WTC11 (cell line): ENCODE results near the gene RBM3. TPM values are rescaled to one million over a fixed set of nuclear protein-coding genes. Genes with fewer than 3 reads are reported as not detected.

Source experiments
- ATAC-seq: fragments of 200-7000 bp; cut with Tn5 transposase; 2 replicates; pipeline ENCODE4 v1.10.0; 2021; ENCODE audit warnings: mild to moderate bottlenecking, moderate library complexity
- CTCF ChIA-PET: fragments of 300-600 bp; sonication (Branson Sonifier 250); formaldehyde crosslinking; loops from one replicate; lab custom pipeline; 2021; ENCODE audit warnings: antibody characterized with exemption; lab: Charles Lee
- POLR2A ChIA-PET: fragments of 350-600 bp; sonication (Branson Sonifier 250); formaldehyde crosslinking; loops from one replicate; lab custom pipeline; 2021; ENCODE audit warnings: antibody characterized with exemption; lab: Charles Lee
- DNase-seq: peaks from one replicate; pipeline ENCODE4 v3.0.0; 2021; ENCODE audit warnings: low spot score
- H3K27ac Mint-ChIP-seq: 2 replicates; pipeline ENCODE4 v1.8.0; 2021; ENCODE audit warnings: mixed read lengths
- H3K27me3 Mint-ChIP-seq: 2 replicates; pipeline ENCODE4 v1.8.0; 2021; ENCODE audit warnings: low read depth, mild to moderate bottlenecking, moderate library complexity, mixed read lengths
- H3K36me3 Mint-ChIP-seq: 2 replicates; pipeline ENCODE4 v1.8.0; 2021; ENCODE audit warnings: mixed read lengths
- H3K4me1 Mint-ChIP-seq: 2 replicates; pipeline ENCODE4 v1.8.0; 2022; ENCODE audit warnings: mixed read lengths
- H3K4me3 Mint-ChIP-seq: 2 replicates; pipeline ENCODE4 v1.8.0; 2021; ENCODE audit warnings: mild to moderate bottlenecking, moderate library complexity, mixed read lengths
- H3K9me3 Mint-ChIP-seq: 2 replicates; pipeline ENCODE4 v1.8.0; 2021; ENCODE audit warnings: mixed read lengths
- GABPB1 ChIP-seq: sonication (generic); formaldehyde crosslinking; IDR thresholded peaks from 2 replicates; pipeline ENCODE4 v1.8.1; 2023; ENCODE audit warnings: mild to moderate bottlenecking, missing genetic modification reagents
- IRF2 ChIP-seq: sonication (generic); formaldehyde crosslinking; IDR thresholded peaks from 2 replicates; pipeline ENCODE4 v1.8.0; 2022; ENCODE audit warnings: low read depth, missing genetic modification reagents, borderline replicate concordance
- NFATC4 ChIP-seq: fragments of 250-450 bp; sonication (Bioruptor Pico); IDR thresholded peaks from 2 replicates; pipeline ENCODE4 v1.9.0; 2021; ENCODE audit warnings: mild to moderate bottlenecking
- PRRX2 ChIP-seq: fragments of 250-450 bp; sonication (Bioruptor Pico); IDR thresholded peaks from 2 replicates; pipeline ENCODE4 v1.8.0; 2021; ENCODE audit warnings: mild to moderate bottlenecking
- ZNF121 ChIP-seq: sonication (generic); formaldehyde crosslinking; IDR thresholded peaks from 2 replicates; pipeline ENCODE4 v1.8.0; 2023; ENCODE audit warnings: missing genetic modification reagents
- ZNF425 ChIP-seq: fragments of 250-450 bp; sonication (Bioruptor Pico); conservative IDR thresholded peaks from 2 replicates; pipeline ENCODE4 v1.9.0; 2021; ENCODE audit warnings: mild to moderate bottlenecking
- ZNF532 ChIP-seq: fragments of 250-450 bp; sonication (Bioruptor Pico); IDR thresholded peaks from 2 replicates; pipeline ENCODE4 v1.9.0; 2021; ENCODE audit warnings: mild to moderate bottlenecking, borderline replicate concordance
- total RNA-seq: library from RNA; stranded (reverse); gene quantifications from 3 replicates; pipeline ENCODE4 v1.2.3, GENCODE V29; 2021
- TF ChIP-seq, protein P1 (sequence below): fragments of 250-450 bp; sonication (Bioruptor Pico); IDR thresholded peaks from 2 replicates; pipeline ENCODE4 v1.8.0; 2021; ENCODE audit warnings: mild to moderate bottlenecking

Gene RBM3
- total RNA-seq, 1 experiment from 2014 or later, result 148 TPM

GRCh38 chrX:48578661-48579128 is 4.4 kb downstream of the RBM3 start:
- DNase-seq, result no peak
- POLR2A ChIA-PET, result interaction anchor here (0.5 to 1.0 kb wide), 2 partner anchors 11 to 38 kb away, joined by 3 read pairs; no protein-coding TSS in a partner anchor
- Mint-ChIP-seq H3K27me3 (no peaks in the 10 kb centered on the region; the same call in 1 of the 2 replicates), H3K27ac (0 out of 2 replicates have a peak overlapping the region, but pooled peaks have one; percentile 49), H3K9me3 (no peaks in the 10 kb centered on the region), H3K36me3 (peaks cover 44% of the 10 kb centered on the region), H3K4me3 (no peak overlapping the region), H3K4me1 (peaks cover 10% of the 10 kb centered on the region; the same call in 1 of the 2 replicates)
- TF ChIP-seq IRF2 (CRISPR knock-in tag) (no peak), ZNF425 (CRISPR knock-in tag) (0 out of 2 replicates have a peak, but pooled peaks have one; percentile 28), NFATC4 (peak; percentile 23; the same call in 1 of the 2 replicates), ZNF532 (CRISPR knock-in tag) (peak; percentile 4; the same call in 1 of the 2 replicates), ZNF121 (CRISPR knock-in tag) (no peak)
- CTCF ChIA-PET, result no interaction called here
- ATAC-seq, result no peak

DNA sequence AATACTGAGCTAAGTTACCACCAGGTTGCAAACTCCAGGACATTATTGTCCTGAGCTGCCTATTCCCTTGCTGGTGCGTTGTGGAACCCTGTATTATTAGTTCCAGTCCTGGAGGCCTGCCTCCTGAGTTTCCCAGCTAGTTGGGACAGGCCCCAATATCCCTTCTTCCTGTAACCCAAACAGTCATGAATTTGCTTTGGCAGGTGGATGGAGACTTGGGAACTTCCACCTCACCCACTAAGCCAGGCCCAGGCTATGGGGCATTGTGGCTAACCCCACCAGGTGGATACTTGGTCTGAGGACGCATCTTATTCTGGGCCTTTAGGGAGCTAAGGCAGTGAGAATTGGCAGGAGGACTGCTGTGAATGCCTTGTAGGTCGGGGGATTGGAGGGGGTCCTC is 5.0 kb downstream of the RBM3 start:
- CTCF ChIA-PET, result no interaction called here
- peak; percentile 24 for ATAC-seq
- POLR2A ChIA-PET, result interaction anchor here (1.0 kb wide), 1 partner anchor 37 kb away, joined by 3 read pairs; no protein-coding TSS in a partner anchor
- H3K4me1 Mint-ChIP-seq, result peaks cover 7% of the 10 kb centered on the region; the same call in 1 of the 2 replicates
- no peaks in the 10 kb centered on the region; the same call in 1 of the 2 replicates for H3K27me3 Mint-ChIP-seq
- TF ChIP-seq GABPB1 (CRISPR knock-in tag) (no peak), PRRX2 (CRISPR knock-in tag) (peak; percentile 87), ZNF532 (CRISPR knock-in tag) (0 out of 2 replicates have a peak, but pooled peaks have one; percentile 71)
- TF ChIP-seq, protein P1, sequence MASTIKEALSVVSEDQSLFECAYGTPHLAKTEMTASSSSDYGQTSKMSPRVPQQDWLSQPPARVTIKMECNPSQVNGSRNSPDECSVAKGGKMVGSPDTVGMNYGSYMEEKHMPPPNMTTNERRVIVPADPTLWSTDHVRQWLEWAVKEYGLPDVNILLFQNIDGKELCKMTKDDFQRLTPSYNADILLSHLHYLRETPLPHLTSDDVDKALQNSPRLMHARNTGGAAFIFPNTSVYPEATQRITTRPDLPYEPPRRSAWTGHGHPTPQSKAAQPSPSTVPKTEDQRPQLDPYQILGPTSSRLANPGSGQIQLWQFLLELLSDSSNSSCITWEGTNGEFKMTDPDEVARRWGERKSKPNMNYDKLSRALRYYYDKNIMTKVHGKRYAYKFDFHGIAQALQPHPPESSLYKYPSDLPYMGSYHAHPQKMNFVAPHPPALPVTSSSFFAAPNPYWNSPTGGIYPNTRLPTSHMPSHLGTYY (CRISPR knock-in tag), result 0 out of 2 replicates have a peak, but pooled peaks have one; percentile 2
- TF ChIP-seq, all 79 proteins: peak for 3
- Mint-ChIP-seq H3K4me3 (no peak overlapping the region), H3K9me3 (no peaks in the 10 kb centered on the region), H3K36me3 (peaks cover 44% of the 10 kb centered on the region), H3K27ac (no peak overlapping the region)
- DNase-seq, result no peak
